AG04450 (cell line): ENCODE data around the gene MST1R. TPM values are rescaled to one million over a fixed set of nuclear protein-coding genes. Genes with fewer than 3 reads are reported as not detected.

Experiments used
- CTCF ChIA-PET: fragments of 300-600, 350-600 bp; formaldehyde crosslinking; extraction: SDS; loops from one replicate; lab custom pipeline; 2022; ENCODE audit warnings: antibody characterized with exemption, inconsistent platforms; lab: Charles Lee
- POLR2A ChIA-PET: fragments of 350-600 bp; formaldehyde crosslinking; extraction: SDS; loops from one replicate; lab custom pipeline; 2021; ENCODE audit warnings: antibody characterized with exemption, inconsistent platforms; lab: Yijun Ruan, JAX
- DNase-seq: peaks from one replicate; pipeline ENCODE4 v3.0.0-alpha.2; 2011; ENCODE audit warnings: low read depth, low spot score
- H3K27ac ChIP-seq: one replicate; pipeline ENCODE4 v1.5.1; 2012; ENCODE audit warnings: low read depth, low read length, control low read depth
- H3K27me3 ChIP-seq: one replicate; pipeline ENCODE4 v1.6.0; 2012; ENCODE audit warnings: low read length; ENCODE audit not compliant: control insufficient read depth, insufficient read depth
- H3K4me3 ChIP-seq: 2 replicates; pipeline ENCODE4 v1.5.1; 2011; ENCODE audit warnings: mild to moderate bottlenecking, low read depth, low read length, control low read depth
- H3K9me3 ChIP-seq: 2 replicates; pipeline ENCODE4 v1.5.1; 2012; ENCODE audit warnings: low read length; ENCODE audit not compliant: control insufficient read depth, insufficient read depth
- polyA plus RNA-seq: library from polyadenylated mRNA; depleted of rRNA; stranded (reverse); fragments of >200 nt; gene quantifications from 2 replicates; pipeline ENCODE4 v1.2.3, GENCODE V29; 2011
- TF ChIP-seq, protein P1 (sequence below): IDR thresholded peaks from 2 replicates; pipeline ENCODE4 v1.5.1; 2011; ENCODE audit warnings: low read depth, low read length, control low read depth, inconsistent platforms

MST1R gene
- polyA plus RNA-seq, 1 experiment = 0.10 TPM

GRCh38 chr3:49856181-49857005 is 47.3 kb downstream of the MST1R start, which contains the start of gene TRAIP:
TSS of gene TRAIP (minus strand) at chr3:49856564. CDS start at chr3:49856453, 111 bp downstream.
- peak; percentile 65 for DNase-seq
- peak within 1 kb of the TSS; percentile 11 for H3K27ac ChIP-seq
- TF ChIP-seq, protein P1, sequence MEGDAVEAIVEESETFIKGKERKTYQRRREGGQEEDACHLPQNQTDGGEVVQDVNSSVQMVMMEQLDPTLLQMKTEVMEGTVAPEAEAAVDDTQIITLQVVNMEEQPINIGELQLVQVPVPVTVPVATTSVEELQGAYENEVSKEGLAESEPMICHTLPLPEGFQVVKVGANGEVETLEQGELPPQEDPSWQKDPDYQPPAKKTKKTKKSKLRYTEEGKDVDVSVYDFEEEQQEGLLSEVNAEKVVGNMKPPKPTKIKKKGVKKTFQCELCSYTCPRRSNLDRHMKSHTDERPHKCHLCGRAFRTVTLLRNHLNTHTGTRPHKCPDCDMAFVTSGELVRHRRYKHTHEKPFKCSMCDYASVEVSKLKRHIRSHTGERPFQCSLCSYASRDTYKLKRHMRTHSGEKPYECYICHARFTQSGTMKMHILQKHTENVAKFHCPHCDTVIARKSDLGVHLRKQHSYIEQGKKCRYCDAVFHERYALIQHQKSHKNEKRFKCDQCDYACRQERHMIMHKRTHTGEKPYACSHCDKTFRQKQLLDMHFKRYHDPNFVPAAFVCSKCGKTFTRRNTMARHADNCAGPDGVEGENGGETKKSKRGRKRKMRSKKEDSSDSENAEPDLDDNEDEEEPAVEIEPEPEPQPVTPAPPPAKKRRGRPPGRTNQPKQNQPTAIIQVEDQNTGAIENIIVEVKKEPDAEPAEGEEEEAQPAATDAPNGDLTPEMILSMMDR = no peak
- no peaks in the 10 kb centered on the region for H3K9me3 ChIP-seq
- ChIA-PET CTCF (interaction anchor here (0.9 kb wide), 1 partner anchor 54 kb away, joined by 3 read pairs; no protein-coding TSS in a partner anchor), POLR2A (no interaction called here)
- peak within 1 kb of the TSS; percentile 83 for H3K4me3 ChIP-seq
- H3K27me3 ChIP-seq = peaks cover 3% of the 10 kb centered on the region

DNA sequence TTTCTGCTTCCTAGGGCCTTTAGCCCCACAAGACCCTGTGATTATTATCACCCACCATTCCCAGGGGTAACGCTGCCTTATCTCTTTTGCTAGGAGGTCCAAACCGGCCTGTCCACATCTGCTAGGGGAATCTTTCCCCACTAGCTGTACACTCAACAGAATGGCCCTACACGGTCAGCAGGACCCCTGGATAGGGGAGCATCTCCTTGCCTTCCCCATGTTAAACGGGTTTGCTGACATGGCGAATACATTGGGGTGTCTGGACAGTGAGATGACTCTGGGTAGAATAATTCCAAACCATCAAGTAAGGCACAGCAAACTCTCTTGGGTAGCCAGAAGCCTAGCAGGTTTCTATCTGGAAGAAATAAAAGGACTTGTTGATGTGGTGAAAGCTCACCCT is 48.0 kb downstream of the MST1R start:
- CTCF ChIA-PET = interaction anchor here (2.2 kb wide), 1 partner anchor 16 kb away, joined by 12 read pairs; no protein-coding TSS in a partner anchor
- Histone ChIP-seq H3K27ac (peak overlapping the region; percentile 2), H3K9me3 (no peaks in the 10 kb centered on the region), H3K4me3 (peak overlapping the region; percentile 83), H3K27me3 (peaks cover 3% of the 10 kb centered on the region)
- POLR2A ChIA-PET = no interaction called here
- TF ChIP-seq, protein P1 = no peak
- DNase-seq = no peak

- TF ChIP-seq, protein P1 = no peak
- CTCF ChIA-PET = interaction anchor here (0.5 to 0.6 kb wide), 2 partner anchors 9 to 102 kb away, joined by 3 to 7 read pairs; no protein-coding TSS in a partner anchor
- Histone ChIP-seq H3K9me3 (no peaks in the 10 kb centered on the region), H3K27me3 (no peaks in the 10 kb centered on the region), H3K27ac (no peak overlapping the region), H3K4me3 (no peak overlapping the region)
- DNase-seq = no peak
- POLR2A ChIA-PET = no interaction called here
These were observed 58.0 kb downstream of the MST1R start for GRCh38 chr3:49845694-49846093.

DNA sequence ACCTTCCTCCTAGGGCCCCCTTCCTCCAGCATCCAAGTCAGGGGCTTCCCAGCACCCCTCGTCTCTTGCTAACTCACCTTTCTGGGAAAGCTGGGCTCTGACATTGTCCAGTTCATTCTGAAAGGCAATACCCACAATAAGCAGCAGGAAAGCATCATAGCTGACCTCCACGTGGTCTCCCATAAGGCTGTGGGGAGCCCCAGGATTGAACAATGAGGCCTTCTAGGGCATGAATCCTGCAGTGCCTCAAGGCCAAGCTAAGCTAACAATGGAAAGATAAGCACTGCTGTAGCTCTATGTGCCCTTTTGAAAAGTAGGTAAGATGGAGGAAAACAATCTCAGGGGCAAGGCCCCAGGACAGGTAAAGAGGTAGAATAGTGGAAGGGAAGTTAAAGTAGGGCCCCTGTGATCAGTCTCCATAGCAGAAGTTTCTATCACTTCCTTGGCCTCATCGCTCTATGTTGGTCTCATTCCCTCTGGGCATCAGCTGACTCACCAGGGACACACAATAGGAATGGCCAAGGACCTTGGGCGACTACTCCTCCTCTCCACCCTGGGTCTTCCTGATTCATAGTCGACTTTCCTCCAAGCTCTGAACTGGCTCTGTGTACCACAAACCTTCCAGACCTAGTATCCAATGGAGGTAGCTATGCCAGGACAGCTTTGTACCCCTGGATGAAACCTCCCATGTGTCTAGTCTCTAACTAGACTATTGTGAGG is 59.0 kb downstream of the MST1R start:
- Histone ChIP-seq H3K4me3 (no peak overlapping the region), H3K9me3 (no peaks in the 10 kb centered on the region), H3K27ac (no peak overlapping the region), H3K27me3 (no peaks in the 10 kb centered on the region)
- TF ChIP-seq, protein P1 = no peak
- DNase-seq = no peak
- CTCF ChIA-PET = no interaction called here
- POLR2A ChIA-PET = no interaction called here
